WTC11 (cell line): Measurements from ENCODE around the gene KCTD18.

Experiments
- CTCF ChIP-seq: fragments of 200-600 bp; IDR thresholded peaks from 2 replicates; pipeline ENCODE4 v1.8.0; 2022; ENCODE audit warnings: antibody characterized with exemption
- USF1 ChIP-seq: sonication (generic); formaldehyde crosslinking; IDR thresholded peaks from 2 replicates; pipeline ENCODE4 v1.8.0; 2022; ENCODE audit warnings: mild to moderate bottlenecking, missing genetic modification reagents

GRCh38 chr2:200507179-200507578, 2.7 kb downstream of the KCTD18 start:
- TF ChIP-seq CTCF (no peak), USF1 (CRISPR knock-in tag) (no peak)
